Stimulated activated CD4-positive, alpha-beta T cell treated with anti-CD3 and anti-CD28 coated beads, Interleukin-2, amount 100 ng/mL, for 48 hours (primary cell): ENCODE data around the gene THSD4.

Source experiments
- DNase-seq, 2 donors: peaks; one replicate each; pipeline ENCODE4 v3.0.0-alpha.2; 2020

THSD4 gene

DNA sequence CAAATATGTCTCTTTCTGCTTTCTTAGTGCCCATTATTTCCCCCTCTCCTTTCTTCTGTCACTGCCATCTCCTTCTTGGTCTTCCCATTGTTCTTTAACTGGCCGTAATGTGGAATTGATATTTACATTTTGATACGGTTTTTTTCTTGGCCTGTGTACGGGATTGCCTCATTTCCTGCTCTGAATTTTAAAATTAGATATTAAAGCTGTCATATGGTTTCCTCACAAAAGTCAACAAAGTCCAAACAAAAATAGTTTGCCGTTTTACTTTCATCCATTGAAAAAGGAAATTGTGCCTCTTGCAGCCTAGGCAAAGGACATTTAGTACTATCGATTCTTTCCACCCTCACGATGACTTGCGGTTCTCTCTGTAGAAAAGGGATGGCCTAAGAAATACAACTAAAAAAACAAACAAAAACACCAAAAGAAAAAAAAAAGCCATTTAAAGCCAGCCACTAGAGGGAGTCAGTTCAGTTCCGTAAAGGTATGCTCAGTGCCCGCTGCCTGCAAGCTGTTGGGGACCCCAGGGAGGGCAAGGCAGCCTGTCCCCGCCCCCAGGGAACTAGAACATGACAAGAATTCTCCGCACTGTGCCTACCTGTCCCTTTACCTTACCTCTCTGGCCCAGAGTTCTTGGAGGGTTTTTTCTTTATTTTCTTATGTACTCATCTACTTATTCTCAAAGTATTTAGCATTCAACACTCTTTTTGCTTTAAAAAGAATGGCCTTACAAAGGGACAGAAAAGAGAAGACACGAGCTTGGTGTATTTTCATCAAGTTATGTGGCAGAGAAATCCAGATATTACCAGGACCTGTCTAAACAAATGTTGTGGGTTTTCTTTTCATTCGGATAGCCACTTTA, 665.1 kb downstream of the THSD4 start:
- peak in 1 of 2 donors; percentile 24 for DNase-seq

DNA sequence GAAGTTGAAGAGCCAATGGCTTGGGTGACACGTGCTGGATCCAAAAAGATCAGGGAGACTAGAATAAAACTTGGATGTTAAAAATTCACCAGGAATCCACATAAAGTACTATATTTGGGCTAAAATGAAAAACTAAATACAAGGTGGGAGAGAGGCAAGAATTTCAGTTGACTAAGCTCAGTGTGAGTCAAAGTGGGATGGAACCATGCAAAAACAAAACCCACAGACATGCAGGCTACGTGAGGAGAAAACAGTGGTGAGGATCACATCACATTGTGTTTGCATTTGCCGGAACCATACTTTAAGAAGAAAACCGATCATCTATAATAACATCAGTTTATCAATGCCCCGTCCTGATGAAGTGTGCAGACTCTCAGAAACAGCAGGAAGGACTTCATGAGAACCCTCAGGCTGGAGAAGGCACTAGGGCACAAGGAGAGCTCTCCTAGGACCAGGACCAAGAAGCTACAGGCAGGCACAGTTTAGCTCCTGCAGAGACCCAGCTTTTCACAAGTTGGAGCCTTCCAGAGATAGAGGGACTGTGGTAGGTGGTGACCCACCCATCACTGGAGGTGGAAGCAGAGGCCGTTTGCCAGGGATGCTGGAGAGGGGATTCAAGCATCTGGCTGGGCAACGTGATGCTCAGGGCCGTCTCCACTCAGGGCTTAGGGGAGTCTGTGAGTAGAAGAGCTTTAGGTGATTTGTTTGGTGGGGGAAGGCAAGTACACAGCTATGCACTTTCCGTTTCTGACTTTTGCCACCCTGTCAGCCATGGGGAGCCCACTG, 666.1 kb downstream of the THSD4 start:
- DNase-seq = no peak

DNA sequence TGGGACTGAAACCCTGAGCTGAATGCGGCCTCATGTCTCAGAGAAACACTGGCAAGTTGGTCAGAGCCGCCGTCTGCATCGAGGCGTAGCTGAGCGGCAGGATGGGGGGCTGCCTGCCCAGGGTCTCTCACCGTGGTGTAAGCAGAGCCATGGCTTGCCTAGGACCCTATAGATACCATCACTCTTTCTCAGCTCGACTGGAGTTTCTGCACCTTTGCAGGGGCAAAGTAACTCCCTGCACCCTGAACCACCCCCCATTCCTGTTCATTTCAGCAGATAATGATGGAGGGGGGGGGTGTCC, 666.6 kb downstream of the THSD4 start:
- DNase-seq = no peak

DNA sequence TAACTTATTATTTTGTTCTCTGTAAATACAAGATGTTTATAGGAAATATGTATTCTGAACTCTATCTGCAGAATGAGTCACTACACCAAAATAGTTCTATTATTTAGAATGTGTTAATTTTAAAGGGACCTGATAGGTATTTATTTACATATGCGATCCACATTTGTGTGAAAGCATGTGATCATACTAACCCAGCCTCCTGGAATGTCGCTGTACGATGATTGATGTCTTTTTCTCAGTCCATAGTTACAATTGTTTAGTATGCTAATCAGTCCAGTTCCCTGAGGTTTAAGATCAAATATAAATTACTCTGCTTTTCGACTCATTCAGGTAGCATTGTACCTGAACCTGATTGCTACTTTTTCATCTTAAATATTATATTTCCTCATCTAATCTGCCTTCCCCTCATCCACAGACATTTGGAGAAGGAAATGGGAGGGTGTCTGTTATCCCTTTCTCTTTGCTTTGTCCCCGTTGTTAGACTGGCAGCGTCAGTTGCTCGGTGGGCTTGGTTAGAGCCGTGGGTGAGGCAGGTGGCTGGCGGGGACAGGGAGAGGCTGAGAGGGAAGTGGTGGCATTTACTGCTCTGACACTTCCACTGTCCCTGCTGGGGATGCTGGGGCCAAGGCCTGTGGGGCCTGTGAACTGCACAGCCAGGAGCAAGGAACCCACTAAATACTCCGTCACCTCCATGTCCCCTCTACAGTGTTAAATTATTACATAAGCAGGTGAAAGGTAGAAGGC, 667.3 kb downstream of the THSD4 start:
- no peak for DNase-seq

DNA sequence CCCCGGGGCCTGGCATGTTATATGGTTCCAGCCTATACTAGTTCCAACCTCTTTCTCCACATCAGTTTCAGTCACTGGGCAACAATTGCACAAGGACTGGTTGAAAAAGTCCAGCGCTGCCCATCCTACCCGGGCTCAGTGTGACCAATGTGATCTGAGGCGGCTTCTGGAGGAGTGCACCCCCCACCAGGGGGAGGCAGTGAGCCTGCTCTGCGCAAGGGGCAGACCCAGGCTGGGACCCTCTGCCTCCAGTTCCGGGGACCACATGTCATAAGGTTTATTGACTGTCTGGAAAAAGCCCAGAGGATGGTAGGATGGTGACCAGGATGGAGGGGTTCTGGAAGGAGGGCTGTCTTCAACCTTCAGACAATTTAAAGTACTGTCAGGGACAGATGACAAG, 669.4 kb downstream of the THSD4 start:
- DNase-seq = peak in 1 of 2 donors; percentile 4

DNA sequence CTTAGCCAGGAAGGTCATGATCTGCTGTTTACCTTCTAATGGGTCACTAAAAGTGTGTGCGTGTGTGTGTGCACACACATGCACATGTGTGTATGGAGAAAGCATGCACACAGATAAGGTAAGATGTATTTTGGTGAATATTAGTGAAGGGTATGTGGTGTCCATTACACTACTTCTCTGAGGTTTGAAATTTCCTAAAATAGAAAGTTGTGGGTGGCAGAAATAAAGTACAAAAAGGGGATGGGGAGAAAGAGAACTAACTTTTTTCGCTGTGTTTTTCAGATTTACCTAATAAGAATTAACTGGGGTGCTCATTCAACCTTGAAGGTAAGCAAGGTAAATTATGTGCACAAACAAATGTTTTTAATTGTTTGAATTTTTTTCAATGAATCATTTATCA, 670.7 kb downstream of the THSD4 start:
- no peak for DNase-seq

DNA sequence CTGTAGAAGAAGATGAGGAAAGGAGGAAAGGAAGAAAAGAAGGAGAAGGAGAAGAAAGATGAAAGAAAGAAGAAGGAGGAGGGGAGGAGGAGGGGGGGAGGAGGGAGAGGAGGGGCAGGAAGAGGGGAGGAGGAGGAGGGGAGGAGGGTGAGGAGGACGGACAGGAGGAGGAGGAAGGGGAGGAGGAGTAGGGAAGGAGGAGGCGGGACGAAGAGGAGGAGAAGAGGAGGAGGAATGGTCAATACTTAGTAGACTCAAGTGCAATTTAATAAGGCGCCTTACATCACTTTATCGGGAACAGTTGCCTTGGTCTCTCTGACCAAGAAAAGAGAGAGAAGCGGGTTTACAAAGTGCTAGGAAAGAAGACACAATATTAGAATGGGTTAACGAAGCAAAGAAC, 671.4 kb downstream of the THSD4 start:
- DNase-seq = no peak

DNA sequence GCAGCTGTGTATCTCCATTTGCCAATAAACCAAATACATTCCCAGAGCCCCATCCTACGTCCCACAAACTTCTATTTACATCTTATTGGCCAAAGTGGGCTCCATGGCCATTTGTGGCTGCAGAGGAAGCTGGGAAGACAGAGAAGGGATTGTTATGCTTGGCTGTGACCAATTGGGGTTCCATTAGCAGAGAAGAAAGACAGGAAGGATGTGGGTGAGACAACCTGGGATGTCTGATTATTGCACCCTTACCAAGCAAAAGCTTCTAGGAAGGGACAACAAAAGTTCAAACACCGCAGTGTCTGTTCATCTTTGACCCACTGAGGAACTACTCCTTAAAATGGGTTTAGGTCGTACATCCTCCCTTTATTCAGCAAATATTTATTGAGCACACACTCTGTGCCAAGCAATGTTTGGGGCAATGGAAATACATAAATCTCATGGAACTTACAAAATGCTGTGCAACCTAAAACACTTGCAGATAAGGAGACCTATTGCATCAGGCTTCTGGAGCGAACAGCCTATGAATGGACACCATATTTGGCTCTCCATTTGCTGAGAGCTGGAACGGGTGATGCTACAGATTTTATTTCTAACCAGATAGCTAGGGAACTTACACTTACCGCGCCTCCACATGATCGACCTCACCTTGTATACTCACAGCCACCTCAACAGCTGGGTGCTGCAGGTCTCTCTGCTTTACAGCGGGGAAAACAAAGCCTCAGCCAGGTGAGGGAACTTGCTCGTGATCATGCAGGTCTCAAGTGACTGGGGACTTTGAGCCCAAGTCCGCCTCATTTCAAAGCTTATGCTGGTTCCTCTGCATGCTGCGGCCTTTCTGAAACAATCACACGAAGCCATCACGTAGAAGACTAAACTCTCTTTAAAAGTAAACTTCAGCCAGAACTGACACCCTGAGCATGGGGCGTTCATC, 673.6 kb downstream of the THSD4 start:
- DNase-seq = no peak

DNA sequence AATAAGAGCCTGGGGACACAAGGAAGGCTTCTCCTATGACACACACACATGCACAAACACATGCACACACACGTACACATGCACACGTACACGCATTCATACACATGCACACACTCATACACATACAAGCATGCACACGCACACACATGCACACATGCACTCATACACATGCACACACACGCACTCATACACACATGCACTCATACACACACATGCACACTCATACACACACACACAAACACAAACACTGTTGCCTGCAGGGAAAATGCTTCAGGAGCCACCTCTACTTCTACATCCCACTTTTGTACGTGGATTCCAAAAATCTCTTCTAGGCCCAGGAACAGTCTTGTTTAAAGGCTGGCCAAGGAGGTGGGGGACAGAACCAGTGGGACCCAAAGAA, 674.3 kb downstream of the THSD4 start:
- DNase-seq = no peak

DNA sequence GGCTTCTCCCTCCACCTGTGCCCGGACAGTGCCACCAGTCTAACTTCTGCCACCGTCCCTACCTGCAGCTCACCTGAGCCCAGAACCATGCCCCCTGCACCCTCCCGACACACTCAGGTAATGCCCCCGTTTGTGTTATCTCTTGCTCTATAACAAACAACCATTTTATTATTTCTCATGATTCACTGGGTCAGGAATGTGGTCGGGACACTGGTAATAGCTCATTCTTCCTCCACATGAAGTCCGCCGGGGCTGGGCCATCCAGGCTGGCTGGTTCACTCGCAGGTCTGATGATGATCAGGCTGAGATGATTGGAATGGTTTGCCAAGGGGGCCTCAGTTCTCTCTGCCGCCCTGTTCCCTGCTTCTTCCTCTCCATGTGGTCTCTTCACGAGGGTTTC, 674.8 kb downstream of the THSD4 start:
- no peak for DNase-seq

DNA sequence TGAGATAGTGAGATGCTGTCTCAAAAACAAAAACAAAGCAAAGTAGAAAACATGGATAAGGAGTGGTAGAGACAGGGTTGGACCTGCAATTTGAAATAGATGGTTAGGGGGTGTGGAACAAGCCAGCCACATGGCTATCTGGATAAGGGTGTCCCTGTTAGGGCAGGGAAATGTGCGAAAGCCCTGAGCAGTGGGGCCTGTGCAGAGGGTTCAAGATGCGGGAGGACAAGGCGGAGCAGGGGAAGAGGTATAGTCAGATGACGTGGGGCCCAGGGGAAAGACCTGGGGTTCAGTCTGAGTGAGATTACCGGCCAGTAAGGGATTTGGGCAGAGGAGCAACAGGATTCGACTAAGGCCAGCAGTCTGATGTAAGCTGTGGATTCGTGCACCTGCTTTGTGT, 676.7 kb downstream of the THSD4 start:
- no peak for DNase-seq

DNA sequence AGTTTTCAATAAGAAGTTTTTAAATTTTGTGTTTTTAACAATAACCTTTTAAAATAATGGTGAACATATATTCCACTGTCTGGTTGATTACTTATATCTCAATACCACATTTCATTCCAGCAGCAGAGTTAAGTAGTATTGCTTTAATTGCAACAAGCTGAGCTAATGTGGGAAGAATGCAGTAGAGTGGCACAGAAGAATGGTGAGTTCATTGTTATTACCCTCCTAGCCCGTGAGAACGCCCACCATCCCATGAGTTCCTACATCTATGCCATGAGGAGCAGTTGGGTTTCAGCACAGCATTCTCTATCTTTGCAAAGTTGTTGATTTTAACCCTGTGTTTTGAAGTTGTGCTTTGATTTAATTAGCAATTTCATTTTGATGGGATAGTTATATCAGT, 677.2 kb downstream of the THSD4 start:
- DNase-seq = no peak

DNA sequence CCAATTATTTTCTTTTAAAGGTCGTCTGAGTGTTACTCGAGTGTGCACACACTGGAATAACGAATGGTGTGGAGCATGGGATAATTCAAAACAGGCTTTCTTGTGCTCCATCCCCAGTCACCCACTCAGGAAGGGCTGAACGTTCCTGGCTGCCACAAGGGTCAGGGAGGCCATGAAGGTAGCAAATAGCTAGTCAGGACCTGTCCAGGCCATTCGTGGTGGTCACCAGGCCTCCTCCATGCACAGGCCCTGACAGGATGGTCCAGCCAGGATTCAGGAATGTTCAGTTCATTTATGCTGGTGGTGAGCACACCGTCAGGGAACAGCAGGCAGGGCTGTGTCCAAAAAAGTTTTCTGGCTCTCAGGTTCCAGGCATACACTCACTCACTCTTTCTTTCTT, 683.4 kb downstream of the THSD4 start:
- no peak for DNase-seq

DNA sequence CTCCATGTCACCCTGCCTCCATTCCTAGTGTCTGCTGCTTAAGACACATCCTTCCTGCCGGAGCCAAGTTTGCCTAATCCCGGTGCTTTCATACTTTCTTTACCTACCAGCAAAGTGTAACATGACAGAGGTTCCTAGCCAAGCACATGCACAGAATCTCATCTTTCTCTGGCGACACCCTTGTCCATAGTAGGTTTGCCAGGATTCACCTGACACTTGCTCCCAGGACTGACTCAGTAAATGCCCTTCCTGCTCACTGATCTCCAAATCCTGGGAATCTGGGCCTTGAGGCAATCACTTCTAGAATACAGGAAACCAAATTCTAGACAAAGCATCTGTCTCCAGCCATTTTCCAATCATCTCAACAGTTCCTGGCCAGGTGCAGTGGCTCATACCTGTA, 684.9 kb downstream of the THSD4 start:
- DNase-seq = no peak

DNA sequence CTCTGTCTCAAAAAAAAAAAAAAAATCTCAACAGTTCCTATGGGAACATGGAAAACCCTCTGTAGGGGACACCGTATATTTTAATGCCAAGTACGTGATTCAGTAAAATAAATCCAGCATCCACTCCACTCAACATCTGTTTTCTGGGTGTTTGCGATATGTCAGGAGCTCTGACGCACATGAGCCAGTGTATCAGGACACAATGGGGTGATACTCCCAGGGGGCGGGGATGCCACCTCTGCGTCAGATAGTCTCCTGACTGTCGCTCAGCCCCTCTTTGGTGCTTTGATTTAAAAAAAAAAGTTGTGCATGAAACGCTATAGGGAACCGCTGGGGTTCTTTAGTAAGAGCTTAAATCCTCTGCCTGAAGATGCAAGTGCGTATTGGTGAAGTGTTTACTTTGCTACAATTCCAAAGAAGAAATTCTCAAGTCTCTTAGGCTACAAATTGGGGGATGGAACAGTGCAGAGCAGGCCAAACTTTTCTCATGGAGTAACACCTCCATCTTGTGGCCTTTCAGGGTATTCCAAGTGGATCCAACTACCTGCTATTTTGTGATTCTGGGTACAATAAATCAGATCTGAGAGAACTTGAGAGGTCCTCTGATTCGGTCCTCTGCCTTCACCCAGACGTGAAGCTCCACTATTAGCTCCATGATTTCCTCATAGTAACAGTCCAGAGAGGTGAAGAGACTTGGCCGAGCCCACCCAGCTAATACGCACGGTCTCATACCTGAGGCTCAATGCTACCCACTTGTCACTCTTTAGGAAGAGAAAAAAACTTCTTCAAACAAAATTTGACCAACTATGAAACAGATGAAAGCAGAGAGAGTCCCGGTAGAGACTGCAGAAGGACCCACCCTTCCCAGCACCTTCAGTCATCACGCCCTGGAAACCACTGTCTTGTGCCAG, 685.8 kb downstream of the THSD4 start:
- DNase-seq = peak; percentile 7 to 18

DNA sequence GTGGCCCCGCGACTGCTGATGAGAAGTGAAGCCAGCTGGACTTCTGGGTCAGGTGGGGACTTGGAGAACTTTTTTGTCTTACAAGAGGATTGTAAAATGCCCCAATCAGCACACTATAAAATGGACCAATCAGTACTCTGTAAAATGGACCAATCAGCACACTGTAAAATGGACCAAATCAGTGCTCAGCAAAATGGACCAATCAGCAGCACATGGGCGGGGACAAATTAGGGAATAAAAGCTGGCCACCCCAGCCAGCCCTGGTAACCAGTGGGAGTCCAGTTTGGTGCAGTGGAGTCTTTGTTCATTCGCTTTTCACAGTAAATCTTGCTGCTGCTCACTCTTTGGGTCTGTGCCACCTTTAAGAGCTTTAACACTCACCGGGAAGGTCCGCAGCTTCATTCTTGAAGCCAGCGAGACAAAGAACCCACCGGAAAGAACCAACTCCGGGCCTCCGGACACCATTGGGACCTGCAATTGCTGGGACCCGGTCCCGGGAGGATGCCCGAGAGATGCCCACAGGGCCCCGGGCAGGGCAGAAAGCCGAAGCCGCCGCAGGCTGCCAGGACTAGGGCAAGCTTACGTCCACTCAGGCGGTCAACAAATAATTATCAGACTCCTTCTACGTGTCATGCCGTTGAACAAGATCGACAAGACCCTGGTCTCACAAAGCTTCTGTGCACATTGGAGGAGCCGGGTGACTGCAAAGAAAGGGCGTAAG, 686.8 kb downstream of the THSD4 start:
- no peak for DNase-seq

DNA sequence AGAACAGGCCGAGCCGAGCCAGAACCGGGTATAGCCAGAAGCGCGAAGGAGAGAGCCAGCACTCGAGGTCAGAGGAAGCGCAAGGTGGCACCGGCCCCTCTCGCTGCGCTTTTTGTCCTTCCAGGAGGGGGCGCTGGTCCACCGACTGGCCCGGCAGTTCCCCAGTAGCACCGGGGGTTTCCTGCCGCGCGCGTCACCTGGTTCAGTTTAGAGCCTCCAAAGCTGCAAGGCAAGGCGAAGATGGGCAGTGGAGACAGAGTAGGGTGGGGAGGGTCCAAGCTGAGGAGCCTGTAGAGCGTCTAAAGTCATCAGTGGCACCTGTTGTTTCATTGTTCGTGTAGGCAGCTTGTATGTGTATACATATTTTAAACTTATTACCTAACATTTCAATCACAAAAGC, 687.5 kb downstream of the THSD4 start:
- DNase-seq = peak; percentile 32 to 45

DNA sequence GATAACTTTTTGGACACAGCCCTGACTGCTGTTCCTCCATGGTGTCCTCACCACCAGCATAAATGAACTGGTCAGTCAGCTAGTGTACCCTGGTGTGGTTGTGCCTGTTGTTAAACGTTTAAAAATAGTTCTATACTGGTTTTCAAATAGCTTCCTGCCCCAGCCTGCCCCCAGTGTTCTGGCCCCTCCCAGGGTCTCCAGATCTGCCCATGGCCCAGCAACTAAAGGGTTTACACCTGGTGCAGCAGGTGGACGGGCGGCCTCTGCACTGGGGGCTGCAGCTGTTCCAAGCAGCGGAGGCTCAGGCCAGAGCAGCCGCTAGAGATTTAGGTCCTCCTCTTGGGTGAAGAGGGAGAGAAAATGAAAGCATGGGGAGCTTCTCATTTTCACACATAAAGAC, 689.0 kb downstream of the THSD4 start:
- DNase-seq = no peak

DNA sequence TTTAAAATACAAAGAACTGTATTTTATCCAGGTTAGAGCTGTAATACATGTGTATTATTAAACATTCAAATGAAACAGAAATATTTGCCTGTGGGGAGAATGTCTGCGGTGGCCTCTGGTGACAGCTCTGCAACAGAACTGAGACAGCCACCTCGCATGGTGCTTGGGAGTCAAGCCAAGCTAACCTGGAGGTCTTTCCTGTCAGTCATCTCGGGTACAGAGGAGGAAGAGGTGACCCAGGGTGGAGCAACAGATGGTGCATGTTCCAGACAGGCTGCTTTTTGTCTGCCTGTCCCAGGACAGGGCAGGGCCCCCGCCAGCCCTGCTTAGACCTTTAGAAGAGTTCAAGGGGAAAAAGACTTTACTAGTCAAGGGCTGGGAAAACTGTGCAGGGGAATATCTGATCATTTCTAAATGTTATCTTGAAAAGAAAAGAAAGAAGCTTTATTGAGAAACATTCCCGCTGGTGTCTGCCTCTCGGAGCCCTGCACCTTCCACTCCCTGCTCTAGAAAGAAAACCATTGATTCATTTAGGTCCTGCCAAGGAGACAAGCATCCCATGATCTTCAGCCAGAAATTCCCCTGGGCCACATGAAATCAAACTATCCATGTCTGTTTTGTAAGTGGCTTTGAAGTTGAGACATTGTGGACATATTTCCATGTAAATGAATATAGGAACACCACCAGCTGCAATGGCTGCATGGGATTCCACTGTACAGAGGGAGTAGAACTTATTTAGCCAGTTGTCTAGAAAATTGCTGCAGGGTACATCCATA, 689.6 kb downstream of the THSD4 start:
- no peak for DNase-seq

DNA sequence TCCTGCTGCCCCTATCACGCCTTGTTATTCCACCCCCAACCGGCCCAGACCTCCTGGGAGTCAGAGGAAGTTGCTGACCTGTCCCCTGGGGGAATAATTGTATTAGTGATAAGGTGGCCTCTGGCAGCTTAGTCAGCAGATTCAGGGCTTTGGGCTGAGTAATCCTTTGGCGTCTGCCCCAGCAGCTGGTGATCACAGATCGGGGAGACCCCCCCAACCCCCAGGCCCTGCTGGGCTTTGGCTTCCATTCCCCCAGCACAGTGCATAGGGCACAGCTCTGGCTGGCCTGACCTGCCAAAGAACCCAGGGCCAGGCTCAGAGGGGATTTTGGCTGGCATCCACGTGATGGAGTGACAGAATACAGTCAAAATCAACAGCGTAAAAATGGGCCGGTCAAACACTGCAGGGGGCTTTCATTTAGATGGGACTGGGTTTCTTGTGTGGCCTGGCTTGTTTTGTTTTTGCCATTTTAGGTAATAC, 691.2 kb downstream of the THSD4 start:
- DNase-seq = no peak
